ENCODE results near the gene EZR. TPM values are rescaled to one million over a fixed set of nuclear protein-coding genes. Genes with fewer than 3 reads are reported as not detected.

EZR gene
- total and polyA plus RNA-seq, 2 of the 13 experiments (the other 11 are each of a cell fraction or from before 2014, with no cell fraction given) = 34.7 to 60.3 TPM

GRCh38 chr6:158769771-158770432 is 49.3 kb downstream of the EZR start:
- ChIA-PET POLR2A (no interaction called here), CTCF (ENCODE audit: low intra/inter-chr PET ratio, low total read pairs) (no interaction called here)
- FAIRE-seq = no peak
- Histone ChIP-seq H3K4me3 (replicated peaks in 1 of 3; ENCODE audit: insufficient read depth in 1 of 3, low read depth in 2 of 3, low read length in 3 of 3) (no peak overlapping the region), H3K4me2 (ENCODE audit: low read depth, low read length) (no peak overlapping the region), H4K20me1 (ENCODE audit: insufficient read depth, low read length) (no peaks in the 10 kb centered on the region), H3K9me3 (ENCODE audit: low read length) (no peaks in the 10 kb centered on the region), H3K36me3 (replicated peaks in 1 of 2; ENCODE audit: control insufficient read depth in 1 of 2, insufficient read depth in 2 of 2, low read length in 2 of 2) (peaks cover 57 to 90% of the 10 kb centered on the region in 2 experiments), H3K4me1 (ENCODE audit: insufficient read depth, low read length) (no peaks in the 10 kb centered on the region), H2AFZ (ENCODE audit: low read length) (no peak overlapping the region), H3K9ac (ENCODE audit: insufficient read depth, low read depth, low read length) (no peak overlapping the region), H3K27ac (ENCODE audit: extremely low read length, insufficient read depth, low read length) (no peak overlapping the region), H3K79me2 (ENCODE audit: insufficient read depth, low read length) (no peaks in the 10 kb centered on the region), H3K27me3 (ENCODE audit: control insufficient read depth in 1 of 2, insufficient read depth in 2 of 2, low read length in 2 of 2) (no peaks in the 10 kb centered on the region)
- no peak; the same call in 2 of the 3 replicates for ATAC-seq
- BruUV-seq (replicated peaks) = no TSS peak
- DNase-seq (ENCODE audit: low spot score) = no peak
- WGBS (ENCODE audit: low lambda C conversion rate) = 98% methylated on average over 18 of the region's 18 CpGs
- in situ Hi-C loops (cut with HindIII; ENCODE audit: extremely low pct_ligation_motif_present, low pct_unique_long_range_greater_than_20kb) (no loop called here), intact Hi-C loops (cut with micrococcal nuclease; ENCODE audit: unreplicated experiment) (no loop called here)
- TF ChIP-seq ZNF12 (CRISPR knock-in tag; IDR thresholded peaks at IDR 0.05) (no peak), TCF7 (IDR thresholded peaks at IDR 0.05; ENCODE audit: low read depth) (no peak), MAFG (CRISPR knock-in tag; IDR thresholded peaks at IDR 0.05) (no peak), ZNF564 (CRISPR knock-in tag; IDR thresholded peaks at IDR 0.05) (no peak), STAG1 (CRISPR knock-in tag; IDR thresholded peaks at IDR 0.05) (no peak)

DNA sequence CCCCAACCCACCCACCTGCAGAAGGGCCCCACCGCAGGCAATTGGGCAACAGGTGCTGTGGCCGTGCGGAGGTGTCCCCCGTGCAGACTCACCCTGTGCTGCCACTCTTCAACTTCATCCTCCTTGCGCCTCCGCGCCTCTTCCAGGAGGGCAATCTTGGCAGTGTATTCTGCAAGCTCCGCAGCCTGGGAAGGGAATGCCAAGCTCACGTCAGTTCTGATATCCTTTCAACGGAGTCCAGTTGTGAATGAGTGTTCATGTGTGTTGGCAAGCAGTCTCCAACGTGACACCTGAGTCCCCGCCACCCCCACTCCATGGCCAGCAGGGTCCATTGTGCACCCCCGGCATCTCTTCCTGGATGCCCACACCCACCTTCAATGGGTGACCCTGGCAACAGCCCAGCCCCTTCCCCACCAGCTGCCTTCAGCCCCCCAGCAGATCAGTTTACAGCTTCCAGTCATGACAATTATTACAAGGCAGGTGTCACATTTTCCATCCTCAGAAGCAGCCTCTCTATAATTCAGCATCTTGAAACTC is 49.9 kb downstream of the EZR start:
- POLR2A ChIA-PET = no interaction called here
- Histone ChIP-seq H3K9ac (ENCODE audit: insufficient read depth, low read depth, low read length) (no peak overlapping the region), H3K4me2 (ENCODE audit: low read depth, low read length) (no peak overlapping the region), H3K27ac (ENCODE audit: extremely low read length, insufficient read depth, low read length) (no peak overlapping the region), H2AFZ (ENCODE audit: low read length) (no peak overlapping the region), H3K4me3 (replicated peaks in 1 of 3; ENCODE audit: insufficient read depth in 1 of 3, low read depth in 2 of 3, low read length in 3 of 3) (no peak overlapping the region), H3K79me2 (ENCODE audit: insufficient read depth, low read length) (no peaks in the 10 kb centered on the region), H3K27me3 (ENCODE audit: control insufficient read depth in 1 of 2, insufficient read depth in 2 of 2, low read length in 2 of 2) (no peaks in the 10 kb centered on the region), H3K4me1 (ENCODE audit: insufficient read depth, low read length) (no peaks in the 10 kb centered on the region), H3K36me3 (replicated peaks in 1 of 2; ENCODE audit: control insufficient read depth in 1 of 2, insufficient read depth in 2 of 2, low read length in 2 of 2) (peaks cover 55 to 89% of the 10 kb centered on the region in 2 experiments), H3K9me3 (ENCODE audit: low read length) (no peaks in the 10 kb centered on the region), H4K20me1 (ENCODE audit: insufficient read depth, low read length) (no peaks in the 10 kb centered on the region)
- BruUV-seq (replicated peaks) = no TSS peak
- CTCF ChIA-PET (ENCODE audit: low intra/inter-chr PET ratio, low total read pairs) = no interaction called here
- intact Hi-C loops (cut with micrococcal nuclease; ENCODE audit: unreplicated experiment) = no loop called here
- no peak for ATAC-seq
- in situ Hi-C loops (cut with HindIII; ENCODE audit: extremely low pct_ligation_motif_present, low pct_unique_long_range_greater_than_20kb) = no loop called here
- FAIRE-seq = no peak
- no peak for DNase-seq (ENCODE audit: low spot score)
- over 99% methylated on average over 13 of the region's 13 CpGs for WGBS (ENCODE audit: low lambda C conversion rate)
- TF ChIP-seq, protein P1, sequence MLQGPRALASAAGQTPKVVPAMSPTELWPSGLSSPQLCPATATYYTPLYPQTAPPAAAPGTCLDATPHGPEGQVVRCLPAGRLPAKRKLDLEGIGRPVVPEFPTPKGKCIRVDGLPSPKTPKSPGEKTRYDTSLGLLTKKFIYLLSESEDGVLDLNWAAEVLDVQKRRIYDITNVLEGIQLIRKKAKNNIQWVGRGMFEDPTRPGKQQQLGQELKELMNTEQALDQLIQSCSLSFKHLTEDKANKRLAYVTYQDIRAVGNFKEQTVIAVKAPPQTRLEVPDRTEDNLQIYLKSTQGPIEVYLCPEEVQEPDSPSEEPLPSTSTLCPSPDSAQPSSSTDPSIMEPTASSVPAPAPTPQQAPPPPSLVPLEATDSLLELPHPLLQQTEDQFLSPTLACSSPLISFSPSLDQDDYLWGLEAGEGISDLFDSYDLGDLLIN (CRISPR knock-in tag; IDR thresholded peaks at IDR 0.05; ENCODE audit: borderline replicate concordance) = no peak
- TF ChIP-seq, protein P2, sequence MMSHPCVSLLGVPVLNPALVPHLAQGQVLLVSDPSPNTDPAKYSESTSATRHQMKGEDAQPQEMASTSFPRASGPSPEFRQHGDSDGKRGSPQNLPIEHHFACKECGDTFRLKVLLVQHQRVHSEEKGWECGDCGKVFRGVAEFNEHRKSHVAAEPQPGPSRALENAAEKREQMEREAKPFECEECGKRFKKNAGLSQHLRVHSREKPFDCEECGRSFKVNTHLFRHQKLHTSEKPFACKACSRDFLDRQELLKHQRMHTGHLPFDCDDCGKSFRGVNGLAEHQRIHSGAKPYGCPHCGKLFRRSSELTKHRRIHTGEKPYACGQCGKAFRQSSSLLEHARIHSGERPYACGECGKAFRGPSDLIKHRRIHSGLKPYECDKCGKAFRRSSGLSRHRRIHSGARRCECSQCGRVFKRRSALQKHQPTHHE (CRISPR knock-in tag; IDR thresholded peaks at IDR 0.05; ENCODE audit: borderline replicate concordance) = no peak
- TF ChIP-seq SNAPC2 (CRISPR knock-in tag; IDR thresholded peaks at IDR 0.05) (no peak), MTA3 (CRISPR knock-in tag; IDR thresholded peaks at IDR 0.05) (no peak), KDM5A (IDR thresholded peaks at IDR 0.05; ENCODE audit: borderline replicate concordance, low read length) (no peak), SNAI1 (CRISPR knock-in tag; IDR thresholded peaks at IDR 0.05; ENCODE audit: borderline replicate concordance) (no peak), TCF7L2 (IDR thresholded peaks at IDR 0.05; ENCODE audit: low read depth, low read length) (no peak), JUND (CRISPR knock-in tag; IDR thresholded peaks at IDR 0.05) (no peak)
- TF ChIP-seq, protein P3, sequence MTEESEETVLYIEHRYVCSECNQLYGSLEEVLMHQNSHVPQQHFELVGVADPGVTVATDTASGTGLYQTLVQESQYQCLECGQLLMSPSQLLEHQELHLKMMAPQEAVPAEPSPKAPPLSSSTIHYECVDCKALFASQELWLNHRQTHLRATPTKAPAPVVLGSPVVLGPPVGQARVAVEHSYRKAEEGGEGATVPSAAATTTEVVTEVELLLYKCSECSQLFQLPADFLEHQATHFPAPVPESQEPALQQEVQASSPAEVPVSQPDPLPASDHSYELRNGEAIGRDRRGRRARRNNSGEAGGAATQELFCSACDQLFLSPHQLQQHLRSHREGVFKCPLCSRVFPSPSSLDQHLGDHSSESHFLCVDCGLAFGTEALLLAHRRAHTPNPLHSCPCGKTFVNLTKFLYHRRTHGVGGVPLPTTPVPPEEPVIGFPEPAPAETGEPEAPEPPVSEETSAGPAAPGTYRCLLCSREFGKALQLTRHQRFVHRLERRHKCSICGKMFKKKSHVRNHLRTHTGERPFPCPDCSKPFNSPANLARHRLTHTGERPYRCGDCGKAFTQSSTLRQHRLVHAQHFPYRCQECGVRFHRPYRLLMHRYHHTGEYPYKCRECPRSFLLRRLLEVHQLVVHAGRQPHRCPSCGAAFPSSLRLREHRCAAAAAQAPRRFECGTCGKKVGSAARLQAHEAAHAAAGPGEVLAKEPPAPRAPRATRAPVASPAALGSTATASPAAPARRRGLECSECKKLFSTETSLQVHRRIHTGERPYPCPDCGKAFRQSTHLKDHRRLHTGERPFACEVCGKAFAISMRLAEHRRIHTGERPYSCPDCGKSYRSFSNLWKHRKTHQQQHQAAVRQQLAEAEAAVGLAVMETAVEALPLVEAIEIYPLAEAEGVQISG (CRISPR knock-in tag; IDR thresholded peaks at IDR 0.05) = no peak
